ENCODE results near the gene CAMTA1. TPM values are rescaled to one million over a fixed set of nuclear protein-coding genes. Genes with fewer than 3 reads are reported as not detected.

Gene CAMTA1
- total RNA-seq, 1 donor from 2014 or later: 69.9 TPM

DNA sequence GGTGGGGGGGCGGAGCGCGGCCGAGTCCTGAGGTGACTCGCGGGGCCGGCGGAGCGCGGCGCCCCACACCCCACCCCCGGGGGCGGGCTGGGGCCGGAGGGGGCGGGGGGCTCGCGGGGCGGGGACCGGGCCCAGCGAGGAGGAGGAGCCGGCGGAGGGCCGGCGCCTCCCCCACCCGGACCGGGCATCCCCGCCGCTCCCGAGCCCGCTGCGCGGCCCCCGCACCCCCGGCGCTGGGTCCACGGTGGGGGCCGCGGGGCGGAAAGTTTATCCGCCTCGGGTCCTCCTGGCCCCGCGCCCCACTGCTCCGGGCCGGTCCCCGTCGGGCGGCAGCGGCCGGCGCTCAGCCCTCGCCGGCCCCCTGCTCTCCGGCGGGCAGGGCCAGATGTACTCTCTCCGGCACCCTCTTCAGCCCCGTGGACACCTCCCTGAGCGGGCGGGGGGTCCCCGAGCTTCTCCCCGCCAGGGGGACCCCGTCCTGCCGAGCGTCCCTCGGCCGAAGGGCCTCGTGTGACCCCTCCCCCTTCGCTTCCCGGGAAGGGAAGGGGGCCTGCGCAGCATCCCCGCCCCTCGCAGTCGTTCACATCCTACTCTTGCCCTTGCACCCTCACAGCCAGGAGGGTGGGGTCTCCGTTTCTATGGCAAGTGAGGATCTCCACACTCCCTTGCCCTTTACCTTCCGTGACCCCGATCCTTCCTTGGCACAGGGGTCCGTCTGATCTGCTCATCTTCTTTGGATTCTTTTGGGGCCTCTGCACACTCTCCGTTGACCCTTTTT lies 663 bp downstream of the CAMTA1 start:
- peak overlapping the region; percentile 97 for H3K27ac Mint-ChIP-seq
- H3K4me3 Mint-ChIP-seq: peak overlapping the region; percentile 92
- peaks cover 32% of the 10 kb centered on the region for H3K4me1 Mint-ChIP-seq
- H3K27me3 Mint-ChIP-seq: peaks cover 4% of the 10 kb centered on the region
- H3K36me3 Mint-ChIP-seq (ENCODE audit: low read depth): peaks cover 14% of the 10 kb centered on the region
- no peaks in the 10 kb centered on the region for H3K9me3 Mint-ChIP-seq
- intact Hi-C loops (cut with micrococcal nuclease): loop anchor here (1.0 to 10.0 kb wide), 5 partner anchors 44 to 791 kb away; partner anchors contain the start of genes DNAJC11, KLHL21, NPHP4 and PHF13
- peak; percentile 82 for DNase-seq

DNA sequence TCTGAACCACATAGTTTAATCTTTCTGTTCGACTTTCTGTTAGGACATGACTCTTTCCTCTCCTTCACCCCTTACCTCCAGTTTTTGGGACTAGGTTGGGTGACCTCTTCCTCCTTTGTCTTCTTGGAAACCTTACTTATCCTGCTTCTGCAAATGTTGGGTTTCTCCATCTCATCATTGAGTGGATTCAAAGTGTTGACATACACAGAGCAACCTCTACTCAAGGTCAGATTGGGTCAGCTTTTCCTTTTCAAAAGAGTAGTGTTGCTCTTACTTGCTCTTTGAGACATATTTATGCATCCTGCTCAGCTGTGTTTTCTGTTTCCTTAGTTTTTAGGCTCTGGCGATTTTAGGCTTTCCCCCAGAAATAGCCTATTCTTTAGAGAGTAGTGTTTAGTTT lies 3.7 kb downstream of the CAMTA1 start:
- H3K27ac Mint-ChIP-seq: no peak overlapping the region
- DNase-seq: no peak
- peaks cover 28% of the 10 kb centered on the region for H3K4me1 Mint-ChIP-seq
- no peaks in the 10 kb centered on the region for H3K9me3 Mint-ChIP-seq
- H3K36me3 Mint-ChIP-seq (ENCODE audit: low read depth): peaks cover 20% of the 10 kb centered on the region
- no peaks in the 10 kb centered on the region for H3K27me3 Mint-ChIP-seq
- intact Hi-C loops (cut with micrococcal nuclease): loop anchor here (10.0 kb wide), 1 partner anchor 794 kb away; the partner anchor contains the start of gene NPHP4
- no peak overlapping the region for H3K4me3 Mint-ChIP-seq

GRCh38 chr1:6790146-6790545 lies 4.9 kb downstream of the CAMTA1 start:
- intact Hi-C loops (cut with micrococcal nuclease): loop anchor here (10.0 kb wide), 1 partner anchor 95 kb away; no protein-coding TSS in a partner anchor
- H3K27me3 Mint-ChIP-seq: no peaks in the 10 kb centered on the region
- H3K27ac Mint-ChIP-seq: no peak overlapping the region
- no peak for DNase-seq
- no peaks in the 10 kb centered on the region for H3K9me3 Mint-ChIP-seq
- H3K4me3 Mint-ChIP-seq: no peak overlapping the region
- peaks cover 20% of the 10 kb centered on the region for H3K36me3 Mint-ChIP-seq (ENCODE audit: low read depth)
- peaks cover 28% of the 10 kb centered on the region for H3K4me1 Mint-ChIP-seq

- H3K9me3 Mint-ChIP-seq: no peaks in the 10 kb centered on the region
- no peak overlapping the region for H3K27ac Mint-ChIP-seq
- intact Hi-C loops (cut with micrococcal nuclease): loop anchor here (10.0 kb wide), 1 partner anchor 91 kb away; no protein-coding TSS in a partner anchor
- peaks cover 6% of the 10 kb centered on the region for H3K4me1 Mint-ChIP-seq
- no peak overlapping the region for H3K4me3 Mint-ChIP-seq
- H3K36me3 Mint-ChIP-seq (ENCODE audit: low read depth): peaks cover 11% of the 10 kb centered on the region
- H3K27me3 Mint-ChIP-seq: no peaks in the 10 kb centered on the region
- no peak for DNase-seq
Measured at GRCh38 chr1:6794164-6794563, 8.9 kb downstream of the CAMTA1 start.

GRCh38 chr1:6795203-6795602 lies 9.9 kb downstream of the CAMTA1 start:
- no peaks in the 10 kb centered on the region for H3K27me3 Mint-ChIP-seq
- intact Hi-C loops (cut with micrococcal nuclease): loop anchor here (10.0 kb wide), 1 partner anchor 90 kb away; no protein-coding TSS in a partner anchor
- H3K4me1 Mint-ChIP-seq: peaks cover 3% of the 10 kb centered on the region
- no peak overlapping the region for H3K27ac Mint-ChIP-seq
- H3K4me3 Mint-ChIP-seq: no peak overlapping the region
- peaks cover 11% of the 10 kb centered on the region for H3K36me3 Mint-ChIP-seq (ENCODE audit: low read depth)
- H3K9me3 Mint-ChIP-seq: no peaks in the 10 kb centered on the region
- DNase-seq: no peak

GRCh38 chr1:6795661-6796060 lies 10.4 kb downstream of the CAMTA1 start:
- intact Hi-C loops (cut with micrococcal nuclease): loop anchor here (10.0 kb wide), 1 partner anchor 89 kb away; no protein-coding TSS in a partner anchor
- H3K4me1 Mint-ChIP-seq: peaks cover 3% of the 10 kb centered on the region
- H3K27ac Mint-ChIP-seq: no peak overlapping the region

GRCh38 chr1:6796095-6796494 lies 10.8 kb downstream of the CAMTA1 start:
- intact Hi-C loops (cut with micrococcal nuclease): loop anchor here (10.0 kb wide), 1 partner anchor 89 kb away; no protein-coding TSS in a partner anchor
- no peak for DNase-seq
- Mint-ChIP-seq H3K27ac (no peak overlapping the region), H3K4me1 (peaks cover 3% of the 10 kb centered on the region), H3K27me3 (no peaks in the 10 kb centered on the region), H3K9me3 (no peaks in the 10 kb centered on the region), H3K4me3 (no peak overlapping the region), H3K36me3 (ENCODE audit: low read depth) (peaks cover 11% of the 10 kb centered on the region)

More at GRCh38 chr1:6795661-6796060, 10.4 kb downstream of the CAMTA1 start:
- no peak overlapping the region for H3K4me3 Mint-ChIP-seq
- H3K36me3 Mint-ChIP-seq (ENCODE audit: low read depth): peaks cover 11% of the 10 kb centered on the region
- no peaks in the 10 kb centered on the region for H3K27me3 Mint-ChIP-seq
- DNase-seq: no peak
- no peaks in the 10 kb centered on the region for H3K9me3 Mint-ChIP-seq

GRCh38 chr1:6799499-6799898 lies 14.2 kb downstream of the CAMTA1 start:
- Mint-ChIP-seq H3K36me3 (ENCODE audit: low read depth) (peaks cover 4% of the 10 kb centered on the region), H3K27ac (no peak overlapping the region), H3K4me3 (no peak overlapping the region), H3K4me1 (peaks cover 4% of the 10 kb centered on the region), H3K27me3 (no peaks in the 10 kb centered on the region), H3K9me3 (no peaks in the 10 kb centered on the region)
- DNase-seq: no peak
- intact Hi-C loops (cut with micrococcal nuclease): loop anchor here (10.0 kb wide), 1 partner anchor 85 kb away; no protein-coding TSS in a partner anchor

DNA sequence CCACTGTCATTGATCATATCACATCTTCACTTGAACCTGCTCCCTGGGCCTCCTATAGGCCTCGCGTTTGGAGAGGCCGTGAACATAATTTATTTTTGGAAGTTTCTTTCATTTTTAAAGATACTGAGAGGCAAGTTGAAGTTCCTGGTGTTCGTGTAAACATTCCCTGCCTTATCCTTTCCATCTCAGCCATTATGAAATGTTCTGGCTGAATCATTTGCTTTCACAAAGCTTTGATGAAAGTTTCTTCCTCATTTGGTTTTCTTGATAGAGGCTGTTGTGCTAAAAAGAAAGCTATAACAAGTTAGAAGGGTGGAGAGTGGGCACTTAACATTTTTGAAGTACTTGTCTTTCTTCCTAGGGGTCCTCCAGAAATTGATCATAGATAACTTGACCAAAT lies 15.5 kb downstream of the CAMTA1 start:
- no peak overlapping the region for H3K27ac Mint-ChIP-seq
- peaks cover 2% of the 10 kb centered on the region for H3K36me3 Mint-ChIP-seq (ENCODE audit: low read depth)
- peaks cover 13% of the 10 kb centered on the region for H3K4me1 Mint-ChIP-seq
- H3K4me3 Mint-ChIP-seq: no peak overlapping the region
- intact Hi-C loops (cut with micrococcal nuclease): no loop called here
- no peaks in the 10 kb centered on the region for H3K27me3 Mint-ChIP-seq
- H3K9me3 Mint-ChIP-seq: no peaks in the 10 kb centered on the region
- DNase-seq: no peak

GRCh38 chr1:6801199-6801598 lies 15.9 kb downstream of the CAMTA1 start:
- Mint-ChIP-seq H3K4me3 (no peak overlapping the region), H3K36me3 (ENCODE audit: low read depth) (peaks cover 2% of the 10 kb centered on the region), H3K9me3 (no peaks in the 10 kb centered on the region), H3K4me1 (peaks cover 18% of the 10 kb centered on the region), H3K27ac (no peak overlapping the region), H3K27me3 (no peaks in the 10 kb centered on the region)
- intact Hi-C loops (cut with micrococcal nuclease): no loop called here
- no peak for DNase-seq

- intact Hi-C loops (cut with micrococcal nuclease): no loop called here
- Mint-ChIP-seq H3K9me3 (no peaks in the 10 kb centered on the region), H3K4me3 (no peak overlapping the region), H3K4me1 (peaks cover 21% of the 10 kb centered on the region), H3K36me3 (ENCODE audit: low read depth) (peaks cover 2% of the 10 kb centered on the region), H3K27me3 (no peaks in the 10 kb centered on the region), H3K27ac (no peak overlapping the region)
- no peak for DNase-seq
Measured at GRCh38 chr1:6801966-6802365, 16.7 kb downstream of the CAMTA1 start.

DNA sequence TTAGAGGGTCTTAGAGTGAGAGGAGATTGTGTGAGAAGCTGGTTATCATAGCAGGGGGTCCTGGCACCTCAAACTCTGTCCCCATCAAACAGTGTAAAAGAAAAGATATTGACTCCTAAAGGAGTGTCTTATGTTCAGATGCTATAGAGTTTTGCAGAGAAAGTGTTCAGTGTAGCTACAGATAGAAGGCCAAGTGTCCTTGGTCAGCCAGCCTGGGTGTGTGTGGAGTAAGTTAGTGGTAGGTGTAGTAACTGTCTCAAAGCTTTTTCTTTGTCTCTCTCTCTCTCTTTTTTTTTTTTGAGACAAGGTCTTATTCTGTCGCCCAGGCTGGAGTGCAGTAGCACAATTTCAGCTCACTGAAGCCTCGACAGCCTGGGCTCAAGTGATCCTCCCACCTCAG lies 17.2 kb downstream of the CAMTA1 start:
- H3K27ac Mint-ChIP-seq: no peak overlapping the region
- intact Hi-C loops (cut with micrococcal nuclease): no loop called here
- H3K4me3 Mint-ChIP-seq: no peak overlapping the region
- no peaks in the 10 kb centered on the region for H3K9me3 Mint-ChIP-seq
- no peaks in the 10 kb centered on the region for H3K36me3 Mint-ChIP-seq (ENCODE audit: low read depth)
- no peak for DNase-seq
- peaks cover 21% of the 10 kb centered on the region for H3K4me1 Mint-ChIP-seq
- H3K27me3 Mint-ChIP-seq: no peaks in the 10 kb centered on the region

DNA sequence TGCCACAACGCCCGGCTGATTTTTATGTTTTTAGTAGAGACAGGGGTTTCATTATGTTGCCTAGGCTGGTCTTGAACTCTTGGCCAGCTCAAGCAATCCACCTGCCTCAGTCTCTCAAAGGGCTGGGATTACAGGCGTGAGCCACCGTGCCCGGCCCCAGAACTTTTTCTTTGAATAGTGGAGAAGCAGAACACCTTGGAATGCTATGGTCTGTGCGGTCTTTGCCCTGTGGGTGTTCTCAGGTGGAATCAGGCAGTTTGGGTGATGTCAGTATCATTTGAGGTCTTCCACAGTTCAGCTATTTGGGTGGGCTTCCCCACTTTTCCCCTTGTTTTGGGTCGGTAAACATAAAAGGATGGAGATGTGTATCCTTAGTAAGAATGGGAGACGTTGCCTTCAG lies 17.6 kb downstream of the CAMTA1 start:
- DNase-seq: no peak
- H3K4me1 Mint-ChIP-seq: peaks cover 21% of the 10 kb centered on the region
- H3K36me3 Mint-ChIP-seq (ENCODE audit: low read depth): no peaks in the 10 kb centered on the region
- H3K27me3 Mint-ChIP-seq: no peaks in the 10 kb centered on the region
- H3K4me3 Mint-ChIP-seq: no peak overlapping the region
- no peaks in the 10 kb centered on the region for H3K9me3 Mint-ChIP-seq
- no peak overlapping the region for H3K27ac Mint-ChIP-seq
- intact Hi-C loops (cut with micrococcal nuclease): no loop called here

DNA sequence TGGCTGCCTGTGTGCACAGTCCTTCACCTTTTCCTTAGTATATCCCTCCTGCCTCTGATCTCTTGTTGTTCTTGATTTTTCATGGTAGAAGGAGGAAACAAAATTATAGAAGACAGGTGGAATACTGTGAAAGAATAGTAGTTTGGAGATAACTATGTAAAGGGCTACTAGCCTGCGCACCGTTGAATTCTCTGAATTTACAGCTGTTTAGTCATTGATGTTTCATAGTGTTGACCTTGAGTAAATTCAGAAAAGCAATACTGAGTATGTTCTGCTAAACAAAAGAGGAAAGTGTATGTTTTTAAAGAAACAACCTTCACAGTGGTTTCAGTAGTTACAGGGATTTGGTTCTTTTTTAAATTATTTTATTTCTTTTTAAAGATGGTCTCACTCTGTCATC lies 18.1 kb downstream of the CAMTA1 start:
- H3K27ac Mint-ChIP-seq: no peak overlapping the region
- H3K36me3 Mint-ChIP-seq (ENCODE audit: low read depth): no peaks in the 10 kb centered on the region
- no peaks in the 10 kb centered on the region for H3K9me3 Mint-ChIP-seq
- no peaks in the 10 kb centered on the region for H3K27me3 Mint-ChIP-seq
- H3K4me1 Mint-ChIP-seq: peaks cover 21% of the 10 kb centered on the region
- no peak overlapping the region for H3K4me3 Mint-ChIP-seq
- intact Hi-C loops (cut with micrococcal nuclease): no loop called here
- no peak for DNase-seq
